ENCODE results near the gene ITGA8.

The ITGA8 gene

GRCh38 chr10:15741581-15741980 lies 21.9 kb upstream of the ITGA8 start:
- H3F3A ChIP-seq (ENCODE audit: insufficient read depth, low read length): no peaks in the 10 kb centered on the region
- H3K36me3 ChIP-seq (ENCODE audit: insufficient read depth, low read length): no peaks in the 10 kb centered on the region
- no peaks in the 10 kb centered on the region for H4K20me1 ChIP-seq (ENCODE audit: insufficient read depth, low read length)
- no peak overlapping the region for H3K4me2 ChIP-seq (ENCODE audit: low read length)
- no peak overlapping the region for H3K9ac ChIP-seq (ENCODE audit: low read length)
- no peak overlapping the region for H3K27ac ChIP-seq (ENCODE audit: low read depth, low read length, poor library complexity, severe bottlenecking)
- H3K27me3 ChIP-seq (ENCODE audit: insufficient read depth, low read length): no peaks in the 10 kb centered on the region; the same call in 1 of the 2 replicates
- H3K9me2 ChIP-seq (ENCODE audit: low read depth, low read length): no peaks in the 10 kb centered on the region
- H3K79me2 ChIP-seq (ENCODE audit: insufficient read depth, low read length): no peaks in the 10 kb centered on the region
- H3K9me3 ChIP-seq (ENCODE audit: low read length): no peaks in the 10 kb centered on the region
- no peak overlapping the region for H3K4me3 ChIP-seq (ENCODE audit: low read depth, low read length, poor library complexity, severe bottlenecking)
- H2AFZ ChIP-seq (ENCODE audit: low read length): no peak overlapping the region
- TF ChIP-seq CTCF (IDR thresholded peaks at IDR 0.05; ENCODE audit: low read length) (no peak), EZH2 (IDR thresholded peaks at IDR 0.05; ENCODE audit: borderline replicate concordance, low read length) (no peak)
- no peaks in the 10 kb centered on the region for H3K4me1 ChIP-seq (ENCODE audit: insufficient read depth, low read length, severe bottlenecking)

GRCh38 chr10:15740261-15740660 lies 20.5 kb upstream of the ITGA8 start:
- Histone ChIP-seq H3K79me2 (ENCODE audit: insufficient read depth, low read length) (no peaks in the 10 kb centered on the region), H3K9ac (ENCODE audit: low read length) (no peak overlapping the region), H3K9me2 (ENCODE audit: low read depth, low read length) (no peaks in the 10 kb centered on the region), H3K4me1 (ENCODE audit: insufficient read depth, low read length, severe bottlenecking) (no peaks in the 10 kb centered on the region), H4K20me1 (ENCODE audit: insufficient read depth, low read length) (no peaks in the 10 kb centered on the region), H3K9me3 (ENCODE audit: low read length) (no peaks in the 10 kb centered on the region), H3K4me3 (ENCODE audit: low read depth, low read length, poor library complexity, severe bottlenecking) (no peak overlapping the region), H2AFZ (ENCODE audit: low read length) (no peak overlapping the region), H3K4me2 (ENCODE audit: low read length) (no peak overlapping the region), H3F3A (ENCODE audit: insufficient read depth, low read length) (no peaks in the 10 kb centered on the region), H3K36me3 (ENCODE audit: insufficient read depth, low read length) (no peaks in the 10 kb centered on the region), H3K27me3 (ENCODE audit: insufficient read depth, low read length) (no peaks in the 10 kb centered on the region; the same call in 1 of the 2 replicates), H3K27ac (ENCODE audit: low read depth, low read length, poor library complexity, severe bottlenecking) (no peak overlapping the region)
- TF ChIP-seq EZH2 (IDR thresholded peaks at IDR 0.05; ENCODE audit: borderline replicate concordance, low read length) (no peak), CTCF (IDR thresholded peaks at IDR 0.05; ENCODE audit: low read length) (no peak)

- Histone ChIP-seq H3K4me2 (ENCODE audit: low read length) (no peak overlapping the region), H3F3A (ENCODE audit: insufficient read depth, low read length) (no peaks in the 10 kb centered on the region), H3K4me3 (ENCODE audit: low read depth, low read length, poor library complexity, severe bottlenecking) (no peak overlapping the region), H3K9me3 (ENCODE audit: low read length) (no peaks in the 10 kb centered on the region), H3K36me3 (ENCODE audit: insufficient read depth, low read length) (no peaks in the 10 kb centered on the region), H3K4me1 (ENCODE audit: insufficient read depth, low read length, severe bottlenecking) (no peaks in the 10 kb centered on the region), H4K20me1 (ENCODE audit: insufficient read depth, low read length) (no peaks in the 10 kb centered on the region), H3K27me3 (ENCODE audit: insufficient read depth, low read length) (no peaks in the 10 kb centered on the region; the same call in 1 of the 2 replicates), H2AFZ (ENCODE audit: low read length) (no peak overlapping the region), H3K79me2 (ENCODE audit: insufficient read depth, low read length) (no peaks in the 10 kb centered on the region), H3K27ac (ENCODE audit: low read depth, low read length, poor library complexity, severe bottlenecking) (no peak overlapping the region), H3K9ac (ENCODE audit: low read length) (no peak overlapping the region), H3K9me2 (ENCODE audit: low read depth, low read length) (no peaks in the 10 kb centered on the region)
- TF ChIP-seq EZH2 (IDR thresholded peaks at IDR 0.05; ENCODE audit: borderline replicate concordance, low read length) (no peak), CTCF (IDR thresholded peaks at IDR 0.05; ENCODE audit: low read length) (no peak)
Measured at GRCh38 chr10:15739254-15739970, 19.7 kb upstream of the ITGA8 start.

Data from OCI-LY1 (cell line).